ENCODE data around the gene FAM53B. TPM values are rescaled to one million over a fixed set of nuclear protein-coding genes. Genes with fewer than 3 reads are reported as not detected.

The FAM53B gene
- total and polyA plus RNA-seq, 3 experiments from 2014 or later = 28.8 to 41.6 (median 29.2) TPM

DNA sequence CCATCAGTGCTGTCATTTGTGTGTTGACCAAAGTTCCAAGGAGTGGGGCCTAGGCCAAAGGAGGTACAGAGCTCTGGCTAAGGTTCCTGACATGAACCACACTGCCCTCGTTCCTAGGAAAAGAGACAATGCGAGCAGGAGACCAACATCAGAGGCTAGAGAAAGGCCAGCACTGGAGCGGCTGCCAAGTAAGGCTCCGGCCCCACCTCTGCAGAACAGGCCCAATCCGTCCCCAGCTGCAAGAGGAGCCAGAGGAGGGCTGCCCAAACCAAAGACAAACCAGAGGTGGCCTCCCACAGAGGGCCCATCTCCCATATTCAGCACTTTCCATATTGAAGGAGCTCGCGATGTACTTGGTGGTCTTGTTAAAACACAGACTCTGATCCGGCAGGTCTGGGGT, 81.0 kb downstream of the FAM53B start:
- Histone ChIP-seq H3K9me3 (ENCODE audit: low read length) (no peaks in the 10 kb centered on the region), H3K4me1 (ENCODE audit: insufficient read depth, low read length) (peaks cover 60% of the 10 kb centered on the region), H3K36me3 (ENCODE audit: insufficient read depth, low read length) (peaks cover 15% of the 10 kb centered on the region), H3K27ac (ENCODE audit: low read depth, low read length) (no peak overlapping the region), H3K4me3 (ENCODE audit: low read length) (no peak overlapping the region), H3K27me3 (ENCODE audit: insufficient read depth, low read length, poor library complexity, severe bottlenecking) (no peaks in the 10 kb centered on the region)
- Mint-ChIP-seq H3K9me3 (no peaks in the 10 kb centered on the region), H3K36me3 (peaks cover 0 to 45% (median 6%) of the 10 kb centered on the region in 3 donors), H3K27ac (peak overlapping the region in 7 of 8 donors; percentile 32 to 99 (median 58)), H3K4me1 (peaks cover 65 to 97% (median 74%) of the 10 kb centered on the region in 3 donors), H3K27me3 (no peaks in the 10 kb centered on the region), H3K4me3 (no peak overlapping the region)
- ChIA-PET CTCF (interaction anchor here (0.8 to 5.5 kb wide), 6 partner anchors 9 to 78 kb away, joined by 3 to 42 read pairs (median 4); no protein-coding TSS in a partner anchor), POLR2A (no interaction called here)
- DNase-seq = no peak

DNA sequence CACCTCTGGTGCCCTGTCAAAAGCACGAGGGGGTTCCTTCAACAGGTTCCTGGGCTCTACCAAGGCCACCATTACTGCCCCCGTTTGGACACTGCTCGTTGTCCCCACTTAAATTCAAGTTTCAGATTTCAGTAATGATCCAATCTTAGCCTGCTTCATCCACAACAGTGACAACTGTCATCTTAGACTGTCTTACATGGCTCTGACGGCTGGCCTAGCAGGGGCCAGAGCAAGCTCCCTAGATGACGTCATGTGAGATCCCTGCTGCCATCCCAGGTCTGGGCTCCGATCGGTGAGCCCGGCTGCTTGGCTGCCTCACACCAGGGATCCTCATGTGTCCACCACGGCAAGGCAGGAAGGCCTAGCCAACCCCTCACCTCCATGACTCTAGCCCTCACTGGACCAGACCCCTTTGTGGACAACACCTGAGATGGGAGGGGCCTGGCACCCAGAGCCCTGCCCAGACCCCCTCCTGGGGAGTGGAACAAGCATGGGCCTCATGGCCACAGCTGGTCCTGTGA, 82.5 kb downstream of the FAM53B start:
- Histone ChIP-seq H3K9me3 (ENCODE audit: low read length) (no peaks in the 10 kb centered on the region), H3K36me3 (ENCODE audit: insufficient read depth, low read length) (peaks cover 15% of the 10 kb centered on the region), H3K27me3 (ENCODE audit: insufficient read depth, low read length, poor library complexity, severe bottlenecking) (no peaks in the 10 kb centered on the region), H3K27ac (ENCODE audit: low read depth, low read length) (no peak overlapping the region), H3K4me3 (ENCODE audit: low read length) (no peak overlapping the region), H3K4me1 (ENCODE audit: insufficient read depth, low read length) (peaks cover 57% of the 10 kb centered on the region)
- peaks cover 0 to 30% (median 2%) of the 10 kb centered on the region in 3 donors for H3K36me3 Mint-ChIP-seq
- H3K4me1 Mint-ChIP-seq = peaks cover 65 to 95% (median 72%) of the 10 kb centered on the region in 3 donors
- DNase-seq = no peak
- ChIA-PET POLR2A (interaction anchor here (4.8 kb wide), 1 partner anchor 12 kb away, joined by 34 read pairs; no protein-coding TSS in a partner anchor), CTCF (interaction anchor here (0.8 to 5.5 kb wide), 4 partner anchors 12 to 79 kb away, joined by 3 to 42 read pairs (median 18); no protein-coding TSS in a partner anchor)
- peak overlapping the region; percentile 24 to 99 (median 83) for H3K27ac Mint-ChIP-seq
- peaks cover 0 to 2% of the 10 kb centered on the region in 2 donors for H3K27me3 Mint-ChIP-seq
- H3K4me3 Mint-ChIP-seq = peak overlapping the region in 4 of 7 donors; percentile 23 to 42 (median 24)
- no peaks in the 10 kb centered on the region for H3K9me3 Mint-ChIP-seq

DNA sequence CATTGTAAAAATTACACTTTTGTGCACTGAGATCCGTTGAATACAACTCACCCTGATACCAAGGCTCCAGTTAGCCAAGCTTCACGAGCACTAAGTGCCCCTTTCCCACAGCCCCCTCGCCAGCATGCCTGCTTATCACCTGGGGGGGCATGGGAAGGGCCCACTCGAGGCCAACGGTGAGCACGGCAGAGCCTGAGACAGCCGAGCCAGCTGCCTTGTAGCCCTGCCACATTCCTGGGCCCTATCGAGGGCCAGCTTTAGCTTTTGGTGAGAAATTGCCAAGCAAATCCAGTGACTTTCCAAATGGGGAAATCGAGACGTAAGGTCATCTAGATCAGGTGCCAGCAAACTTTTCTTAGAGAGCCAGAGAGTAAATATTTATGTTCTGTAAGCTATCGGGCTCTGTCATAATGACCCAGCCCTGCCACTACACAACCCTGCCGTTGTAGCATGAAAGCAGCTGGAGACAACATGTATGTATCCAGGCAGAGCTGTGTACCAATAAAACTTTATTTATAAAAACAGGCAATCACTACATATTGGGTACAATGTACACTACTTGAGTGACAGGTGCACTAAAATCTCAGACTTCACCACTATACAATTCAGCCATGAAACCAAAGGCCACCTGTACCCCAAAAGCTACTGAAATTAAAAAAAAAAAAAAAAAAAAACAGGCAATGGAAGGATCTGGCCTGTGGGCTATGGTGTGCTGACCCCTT, 83.6 kb downstream of the FAM53B start:
- Mint-ChIP-seq H3K9me3 (no peaks in the 10 kb centered on the region), H3K4me3 (peak overlapping the region in 3 of 7 donors; percentile 66 to 90 (median 83)), H3K4me1 (peaks cover 75 to 96% (median 77%) of the 10 kb centered on the region in 3 donors), H3K36me3 (peaks cover 0 to 30% (median 7%) of the 10 kb centered on the region in 3 donors), H3K27me3 (peaks cover 0 to 2% of the 10 kb centered on the region in 2 donors), H3K27ac (peak overlapping the region; percentile 82 to 99 (median 96))
- Histone ChIP-seq H3K36me3 (ENCODE audit: insufficient read depth, low read length) (peaks cover 11% of the 10 kb centered on the region), H3K27me3 (ENCODE audit: insufficient read depth, low read length, poor library complexity, severe bottlenecking) (no peaks in the 10 kb centered on the region), H3K4me1 (ENCODE audit: insufficient read depth, low read length) (peaks cover 61% of the 10 kb centered on the region), H3K27ac (ENCODE audit: low read depth, low read length) (peak overlapping the region; percentile 6), H3K4me3 (ENCODE audit: low read length) (no peak overlapping the region), H3K9me3 (ENCODE audit: low read length) (no peaks in the 10 kb centered on the region)
- no peak for DNase-seq
- ChIA-PET POLR2A (interaction anchor here (0.8 to 4.8 kb wide), 3 partner anchors 11 to 81 kb away, joined by 3 to 34 read pairs (median 6); no protein-coding TSS in a partner anchor), CTCF (interaction anchor here (0.7 to 5.5 kb wide), 10 partner anchors 11 to 81 kb away, joined by 3 to 42 read pairs (median 10); no protein-coding TSS in a partner anchor)

DNA sequence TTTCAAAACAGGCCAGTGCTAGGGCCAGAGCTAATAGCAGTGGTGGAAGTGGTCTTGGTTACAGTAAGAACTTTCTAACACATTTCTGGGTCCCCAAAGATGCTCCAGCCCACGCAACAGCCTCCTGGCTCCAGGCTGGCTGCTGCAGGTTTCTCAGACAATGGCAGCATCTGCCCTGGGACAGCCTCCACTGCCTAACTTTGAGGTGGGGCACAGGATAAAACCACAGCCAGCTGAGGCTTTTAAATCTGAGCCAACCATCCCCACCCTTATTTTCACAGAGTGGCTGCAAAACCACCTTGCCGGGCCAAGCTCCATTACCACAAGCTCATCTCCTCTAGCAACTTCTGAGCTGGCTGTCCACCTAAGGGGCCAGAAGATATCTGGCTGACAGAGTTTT, 84.8 kb downstream of the FAM53B start:
- H3K27ac ChIP-seq (ENCODE audit: low read depth, low read length) = peak overlapping the region; percentile 18
- H3K9me3 ChIP-seq (ENCODE audit: low read length) = no peaks in the 10 kb centered on the region
- Mint-ChIP-seq H3K27me3 (peaks cover 0 to 2% of the 10 kb centered on the region in 2 donors), H3K9me3 (no peaks in the 10 kb centered on the region), H3K36me3 (peaks cover 0 to 29% (median 7%) of the 10 kb centered on the region in 3 donors), H3K27ac (peak overlapping the region; percentile 91 to 99 (median 97)), H3K4me1 (peaks cover 79 to 96% (median 80%) of the 10 kb centered on the region in 3 donors), H3K4me3 (peak overlapping the region; percentile 40 to 90 (median 80))
- no peak overlapping the region for H3K4me3 ChIP-seq (ENCODE audit: low read length)
- ChIA-PET POLR2A (interaction anchor here (0.9 to 4.8 kb wide), 6 partner anchors 10 to 82 kb away, joined by 3 to 34 read pairs (median 4); no protein-coding TSS in a partner anchor), CTCF (interaction anchor here (0.9 to 5.5 kb wide), 13 partner anchors 10 to 83 kb away, joined by 3 to 42 read pairs (median 7); no protein-coding TSS in a partner anchor)
- H3K4me1 ChIP-seq (ENCODE audit: insufficient read depth, low read length) = peaks cover 73% of the 10 kb centered on the region
- peak in 1 of 5 donors; percentile 45 for DNase-seq
- H3K36me3 ChIP-seq (ENCODE audit: insufficient read depth, low read length) = no peaks in the 10 kb centered on the region
- H3K27me3 ChIP-seq (ENCODE audit: insufficient read depth, low read length, poor library complexity, severe bottlenecking) = no peaks in the 10 kb centered on the region

DNA sequence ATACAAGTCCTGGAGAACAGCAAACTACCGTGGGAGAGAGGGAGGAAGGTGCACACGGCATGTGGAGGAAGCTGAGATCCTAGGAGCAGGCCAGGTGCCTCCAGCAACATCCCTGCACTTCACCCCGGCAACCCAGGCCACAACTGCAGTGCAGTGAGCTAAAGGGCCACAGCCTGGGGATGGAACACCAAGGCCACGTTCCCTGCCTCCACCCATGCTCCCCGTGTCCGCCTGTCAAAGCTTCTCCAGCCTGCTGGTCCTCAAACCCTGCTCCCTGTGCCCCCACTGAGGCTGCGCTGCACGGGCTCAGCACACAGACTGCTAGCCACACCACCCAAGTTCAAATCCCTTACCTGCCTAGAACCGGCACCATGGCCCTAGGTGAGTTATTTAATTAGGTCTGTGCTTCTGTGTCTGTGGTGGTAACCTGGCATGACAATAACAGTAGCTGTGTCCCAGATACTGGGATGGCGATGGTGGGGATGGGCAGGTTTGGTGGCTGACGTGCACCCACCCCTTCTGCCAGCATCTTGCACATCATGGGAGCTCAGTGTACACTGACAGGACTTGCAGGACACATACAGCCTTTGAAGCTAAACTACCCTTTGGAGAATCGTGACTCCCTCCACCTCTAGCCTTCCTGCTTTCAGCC, 85.5 kb downstream of the FAM53B start:
- H3K4me3 Mint-ChIP-seq = peak overlapping the region; percentile 41 to 90 (median 80)
- Histone ChIP-seq H3K4me1 (ENCODE audit: insufficient read depth, low read length) (peaks cover 80% of the 10 kb centered on the region), H3K4me3 (ENCODE audit: low read length) (no peak overlapping the region), H3K27me3 (ENCODE audit: insufficient read depth, low read length, poor library complexity, severe bottlenecking) (no peaks in the 10 kb centered on the region), H3K9me3 (ENCODE audit: low read length) (no peaks in the 10 kb centered on the region), H3K36me3 (ENCODE audit: insufficient read depth, low read length) (no peaks in the 10 kb centered on the region), H3K27ac (ENCODE audit: low read depth, low read length) (peak overlapping the region; percentile 79)
- no peaks in the 10 kb centered on the region for H3K9me3 Mint-ChIP-seq
- no peak for DNase-seq
- ChIA-PET CTCF (interaction anchor here (0.8 to 5.5 kb wide), 15 partner anchors 9 to 84 kb away, joined by 3 to 42 read pairs (median 6); no protein-coding TSS in a partner anchor), POLR2A (interaction anchor here (0.9 to 4.8 kb wide), 6 partner anchors 9 to 82 kb away, joined by 3 to 34 read pairs (median 4); no protein-coding TSS in a partner anchor)
- H3K27ac Mint-ChIP-seq = peak overlapping the region; percentile 91 to 99 (median 97)
- H3K36me3 Mint-ChIP-seq = peaks cover 0 to 27% (median 7%) of the 10 kb centered on the region in 3 donors
- H3K4me1 Mint-ChIP-seq = peaks cover 83 to 95% (median 85%) of the 10 kb centered on the region in 3 donors
- peaks cover 0 to 2% of the 10 kb centered on the region in 2 donors for H3K27me3 Mint-ChIP-seq

DNA sequence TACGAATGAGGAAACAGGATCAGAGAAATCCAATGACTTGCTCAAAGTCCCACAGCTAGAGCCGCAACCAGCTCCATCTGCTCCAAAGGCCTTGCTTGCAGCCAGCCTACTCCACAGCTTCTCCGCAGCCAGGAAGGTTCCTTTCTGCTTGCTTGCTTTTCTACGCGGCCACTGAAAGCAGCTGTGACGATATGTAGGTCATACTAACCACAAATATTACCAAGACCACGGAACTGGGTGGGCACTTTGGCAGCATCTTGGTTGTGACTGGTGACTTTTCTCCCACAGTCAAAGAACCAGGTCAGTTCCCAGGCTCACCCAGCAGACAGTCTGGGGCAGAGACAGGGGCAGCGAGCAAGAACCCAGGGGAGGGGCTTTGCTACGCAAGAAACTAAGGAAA, 86.4 kb downstream of the FAM53B start:
- CTCF ChIA-PET = interaction anchor here (0.8 to 5.5 kb wide), 8 partner anchors 8 to 83 kb away, joined by 3 to 42 read pairs (median 9); no protein-coding TSS in a partner anchor
- peak overlapping the region; percentile 91 to 99 (median 97) for H3K27ac Mint-ChIP-seq
- peaks cover 0 to 22% (median 5%) of the 10 kb centered on the region in 3 donors for H3K36me3 Mint-ChIP-seq
- H3K4me1 Mint-ChIP-seq = peaks cover 87 to 95% (median 88%) of the 10 kb centered on the region in 3 donors
- Histone ChIP-seq H3K36me3 (ENCODE audit: insufficient read depth, low read length) (no peaks in the 10 kb centered on the region), H3K9me3 (ENCODE audit: low read length) (no peaks in the 10 kb centered on the region), H3K4me1 (ENCODE audit: insufficient read depth, low read length) (peaks cover 89% of the 10 kb centered on the region), H3K27ac (ENCODE audit: low read depth, low read length) (peak overlapping the region; percentile 79), H3K27me3 (ENCODE audit: insufficient read depth, low read length, poor library complexity, severe bottlenecking) (no peaks in the 10 kb centered on the region), H3K4me3 (ENCODE audit: low read length) (no peak overlapping the region)
- H3K27me3 Mint-ChIP-seq = peaks cover 0 to 2% of the 10 kb centered on the region in 2 donors
- no peaks in the 10 kb centered on the region for H3K9me3 Mint-ChIP-seq
- peak in 4 of 5 donors; percentile 39 to 77 (median 65) for DNase-seq
- peak overlapping the region; percentile 41 to 90 (median 80) for H3K4me3 Mint-ChIP-seq
- POLR2A ChIA-PET = interaction anchor here (4.8 kb wide), 1 partner anchor 8 kb away, joined by 34 read pairs; no protein-coding TSS in a partner anchor

DNA sequence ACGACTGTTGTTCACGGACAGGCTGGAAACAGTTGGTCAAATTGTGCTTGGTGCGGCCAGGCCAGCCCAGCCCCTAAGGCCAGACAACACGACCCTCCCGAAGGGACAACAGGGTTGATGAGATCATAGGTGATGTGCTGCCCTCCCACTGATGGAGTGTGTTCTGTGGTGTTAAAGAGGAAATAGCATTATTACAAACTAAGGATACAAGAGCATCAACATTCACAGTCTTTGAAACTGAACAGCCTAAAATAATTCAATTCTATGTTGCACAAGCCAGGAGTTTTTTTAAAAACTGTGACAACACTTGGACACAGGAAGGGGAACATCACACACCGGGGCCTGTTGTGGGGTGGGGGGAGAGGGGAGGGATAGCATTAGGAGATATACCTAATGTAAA, 87.6 kb downstream of the FAM53B start:
- H3K27me3 ChIP-seq (ENCODE audit: insufficient read depth, low read length, poor library complexity, severe bottlenecking) = no peaks in the 10 kb centered on the region
- no peaks in the 10 kb centered on the region for H3K36me3 ChIP-seq (ENCODE audit: insufficient read depth, low read length)
- no peaks in the 10 kb centered on the region for H3K9me3 Mint-ChIP-seq
- CTCF ChIA-PET = interaction anchor here (1.0 to 4.1 kb wide), 3 partner anchors 9 to 23 kb away, joined by 5 to 17 read pairs (median 16); no protein-coding TSS in a partner anchor
- H3K4me1 Mint-ChIP-seq = peaks cover 91 to 97% (median 95%) of the 10 kb centered on the region in 3 donors
- no peak for DNase-seq
- H3K27ac Mint-ChIP-seq = peak overlapping the region; percentile 63 to 99 (median 94)
- peaks cover 96% of the 10 kb centered on the region for H3K4me1 ChIP-seq (ENCODE audit: insufficient read depth, low read length)
- H3K4me3 ChIP-seq (ENCODE audit: low read length) = no peak overlapping the region
- peak overlapping the region; percentile 4 to 73 (median 35) for H3K4me3 Mint-ChIP-seq
- H3K9me3 ChIP-seq (ENCODE audit: low read length) = no peaks in the 10 kb centered on the region
- H3K36me3 Mint-ChIP-seq = peaks cover 0 to 19% (median 5%) of the 10 kb centered on the region in 3 donors
- POLR2A ChIA-PET = no interaction called here
- peaks cover 0 to 2% of the 10 kb centered on the region in 2 donors for H3K27me3 Mint-ChIP-seq
- H3K27ac ChIP-seq (ENCODE audit: low read depth, low read length) = no peak overlapping the region

Data from CD8-positive, alpha-beta memory T cell (primary cell).